B cell (primary cell): Measurements from ENCODE around the gene CEP112.

Experiments
- CTCF ChIP-seq: fragments of 200-600 bp; IDR thresholded peaks from one replicate; pipeline ENCODE4 v1.8.0; 2022; ENCODE audit warnings: antibody characterized with exemption, mild to moderate bottlenecking
- EZH2 ChIP-seq: IDR thresholded peaks from 2 replicates; pipeline ENCODE4 v1.6.1; 2012; ENCODE audit warnings: borderline replicate concordance, low read depth, mild to moderate bottlenecking, moderate library complexity, low read length; ENCODE audit not compliant: insufficient read depth, poor library complexity, severe bottlenecking

GRCh38 chr17:65670667-65671371, 521.1 kb downstream of the CEP112 start:
- no peak for TF ChIP-seq CTCF
- TF ChIP-seq EZH2, result no peak
